AG08395 (cell line): ENCODE measurements around the gene GRM8.
"Not testable (repeated sequence)": the region's sequence is repeated elsewhere in the genome, so short reads cannot be mapped to it uniquely, and the experiment has no call there.

Source experiments
- DNase-seq: peaks from one replicate; pipeline ENCODE4 v3.0.0; 2012; ENCODE audit warnings: mixed read lengths, low spot score

GRM8 gene

DNA sequence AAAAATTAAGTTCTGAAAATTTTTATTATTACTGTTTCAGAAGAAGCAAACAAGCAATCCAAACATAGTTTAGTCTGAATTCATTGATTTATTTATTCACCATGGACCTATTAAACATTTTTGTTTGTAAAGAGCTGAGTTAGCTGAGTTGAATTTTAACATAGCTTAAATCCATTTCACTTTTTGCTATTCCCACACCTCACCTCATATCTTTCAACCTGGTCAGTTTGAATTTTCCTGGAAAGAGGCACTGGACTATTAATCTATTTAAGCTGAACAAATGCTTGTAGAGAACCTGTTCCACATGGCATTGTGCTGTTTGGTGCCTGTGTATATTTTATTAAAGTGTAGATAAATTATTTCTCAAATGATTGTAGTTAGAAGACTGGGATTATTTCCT lies 344.2 kb downstream of the GRM8 start:
- DNase-seq, result not testable (repeated sequence)

DNA sequence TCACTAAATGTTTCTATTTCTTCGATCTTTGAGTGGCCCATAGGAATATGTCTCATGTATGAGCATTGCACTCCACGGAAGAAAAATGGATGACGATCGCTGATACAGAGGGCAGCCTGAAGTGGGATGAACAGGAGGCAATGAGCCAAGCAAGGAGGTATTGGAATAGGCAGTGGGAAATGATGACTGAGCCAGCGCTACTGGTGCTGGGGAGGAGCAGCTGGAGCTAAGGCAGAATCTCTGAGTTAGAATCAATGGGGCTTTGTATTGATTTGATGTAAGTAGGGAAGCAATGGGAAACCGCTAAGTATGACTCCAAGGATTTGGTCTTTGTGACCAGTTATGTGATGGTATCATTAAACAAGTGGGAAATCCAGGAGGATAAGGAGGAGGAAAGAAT lies 345.1 kb downstream of the GRM8 start:
- not testable (repeated sequence) for DNase-seq

DNA sequence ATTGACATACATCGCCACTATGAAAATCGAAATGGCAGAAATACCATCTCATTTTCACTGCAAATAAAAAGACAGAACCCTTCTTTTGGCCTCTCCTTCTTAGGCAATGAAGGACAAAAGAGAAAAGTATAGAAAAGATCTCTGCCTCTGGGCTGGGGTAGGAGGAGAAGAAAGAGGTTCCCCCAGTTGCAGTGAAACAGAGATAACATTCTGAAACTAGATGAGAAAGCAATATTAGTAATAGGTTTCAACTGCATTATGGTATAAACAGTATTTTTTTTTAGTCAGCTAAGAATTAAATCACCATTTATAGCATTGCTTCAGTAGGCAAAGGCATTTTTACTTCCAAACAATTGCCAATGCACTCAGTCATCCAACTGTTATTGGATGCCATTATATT lies 347.5 kb downstream of the GRM8 start:
- not testable (repeated sequence) for DNase-seq

DNA sequence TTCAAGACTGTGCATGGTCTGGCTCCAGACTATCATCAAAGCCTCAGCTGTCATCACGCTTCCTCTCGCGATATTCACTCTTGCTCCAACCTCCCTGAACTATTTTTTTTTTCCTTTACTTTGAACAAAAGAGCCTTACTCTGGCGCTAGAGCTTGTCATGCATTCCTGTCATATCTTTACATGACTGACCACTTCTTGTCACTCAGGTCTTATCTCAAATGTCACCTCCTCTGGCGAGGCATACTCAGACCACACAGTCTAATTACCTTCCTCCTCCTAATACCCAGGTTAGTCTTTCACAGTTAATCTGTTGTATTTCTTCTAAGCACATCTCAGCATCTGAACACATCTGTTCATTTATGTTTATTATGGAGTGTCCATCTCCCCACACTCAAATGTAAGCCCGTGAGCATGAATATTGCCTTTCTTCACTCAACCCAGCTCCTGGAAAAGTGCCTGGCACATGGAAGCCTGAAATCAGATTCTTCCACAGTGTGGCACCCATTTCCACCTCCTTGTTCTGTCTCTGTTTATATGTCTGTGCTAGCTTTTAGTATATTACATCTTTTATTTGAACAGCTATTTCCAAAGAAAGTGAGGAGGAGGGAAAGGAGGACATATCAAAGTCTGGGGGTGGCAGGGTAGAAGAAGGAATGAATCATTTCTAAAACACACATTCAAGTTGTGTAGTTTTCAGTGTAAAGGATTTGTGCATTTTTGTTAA lies 351.5 kb downstream of the GRM8 start:
- DNase-seq, result not testable (repeated sequence)

DNA sequence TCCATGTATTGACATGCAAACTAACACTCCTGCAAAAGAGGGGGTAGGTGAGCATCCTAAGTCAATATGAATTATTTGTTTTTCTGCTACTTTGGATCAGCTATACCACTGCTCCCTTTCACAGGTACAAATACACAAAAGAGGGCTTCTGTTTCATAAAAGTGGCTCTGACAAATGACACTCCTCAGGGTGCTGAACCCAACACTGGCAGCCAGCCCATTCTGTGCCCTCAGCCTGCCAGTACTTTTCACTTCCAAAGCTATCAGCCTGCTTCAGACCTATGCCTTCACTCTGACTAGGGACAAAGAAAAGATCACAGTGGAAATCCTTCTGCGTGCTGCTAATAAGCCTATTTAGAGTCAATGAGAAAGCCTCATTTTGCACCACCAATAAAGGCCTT lies 364.8 kb downstream of the GRM8 start:
- not testable (repeated sequence) for DNase-seq

DNA sequence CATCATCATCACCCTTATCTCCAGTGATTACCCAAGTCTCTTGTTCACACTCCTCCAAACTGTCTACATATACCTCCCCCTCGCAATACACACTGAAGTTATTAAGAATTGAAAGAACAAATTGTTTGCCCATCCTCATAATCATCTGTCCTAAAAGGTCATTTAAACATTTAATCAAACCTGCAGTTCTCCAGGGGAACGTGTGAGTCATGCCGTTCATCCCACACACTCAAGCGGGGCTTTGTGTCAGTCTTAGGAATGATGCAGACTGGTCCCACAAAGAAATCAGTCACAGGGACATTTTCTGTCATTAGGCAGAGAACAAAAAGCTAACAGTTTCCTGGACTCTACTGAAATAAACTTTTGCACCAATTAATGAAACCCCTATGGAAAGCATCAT lies 365.2 kb downstream of the GRM8 start:
- DNase-seq, result not testable (repeated sequence)

GRCh38 chr7:126882730-126883129 lies 370.0 kb downstream of the GRM8 start:
- not testable (repeated sequence) for DNase-seq

DNA sequence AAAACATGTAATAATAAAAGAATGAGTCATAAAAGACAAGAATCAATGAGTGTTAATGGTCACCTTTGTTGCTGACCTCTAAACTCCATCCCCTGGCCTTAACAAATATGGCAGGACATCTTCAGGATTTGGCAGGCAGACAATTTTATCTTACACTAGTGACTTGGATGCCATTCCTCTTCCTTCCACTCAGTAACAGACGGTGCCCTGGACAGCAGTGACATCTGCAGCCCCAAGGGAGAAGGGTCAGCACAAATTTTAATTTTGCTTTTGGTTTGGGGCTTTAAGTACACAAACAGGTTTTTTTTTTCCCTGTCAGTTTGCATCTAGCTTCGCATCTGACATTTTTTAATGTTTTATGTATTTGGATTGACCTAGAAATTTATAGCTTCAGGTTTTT lies 370.8 kb downstream of the GRM8 start:
- DNase-seq, result not testable (repeated sequence)

DNA sequence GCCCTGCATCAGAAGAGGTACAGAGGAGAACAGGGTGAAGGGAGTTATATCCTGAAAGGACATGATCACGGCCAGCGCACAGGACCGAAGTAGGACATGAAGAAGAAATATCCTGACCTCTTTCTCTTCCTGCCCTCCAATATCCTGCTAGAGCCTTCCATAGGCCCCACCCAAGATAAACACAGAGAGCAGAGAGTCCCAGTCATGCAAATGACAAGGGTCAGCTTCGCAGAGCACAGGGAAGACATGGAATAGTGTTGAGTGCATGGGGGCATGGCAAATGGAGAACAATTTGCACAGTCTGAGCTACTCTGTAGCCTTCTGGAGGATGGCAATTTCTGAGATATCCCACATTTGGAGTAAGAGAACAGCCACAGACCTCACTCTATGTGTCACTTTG lies 371.4 kb downstream of the GRM8 start:
- no peak for DNase-seq

- DNase-seq, result not testable (repeated sequence)
Measured at GRCh38 chr7:126876536-126876935, 376.2 kb downstream of the GRM8 start.

DNA sequence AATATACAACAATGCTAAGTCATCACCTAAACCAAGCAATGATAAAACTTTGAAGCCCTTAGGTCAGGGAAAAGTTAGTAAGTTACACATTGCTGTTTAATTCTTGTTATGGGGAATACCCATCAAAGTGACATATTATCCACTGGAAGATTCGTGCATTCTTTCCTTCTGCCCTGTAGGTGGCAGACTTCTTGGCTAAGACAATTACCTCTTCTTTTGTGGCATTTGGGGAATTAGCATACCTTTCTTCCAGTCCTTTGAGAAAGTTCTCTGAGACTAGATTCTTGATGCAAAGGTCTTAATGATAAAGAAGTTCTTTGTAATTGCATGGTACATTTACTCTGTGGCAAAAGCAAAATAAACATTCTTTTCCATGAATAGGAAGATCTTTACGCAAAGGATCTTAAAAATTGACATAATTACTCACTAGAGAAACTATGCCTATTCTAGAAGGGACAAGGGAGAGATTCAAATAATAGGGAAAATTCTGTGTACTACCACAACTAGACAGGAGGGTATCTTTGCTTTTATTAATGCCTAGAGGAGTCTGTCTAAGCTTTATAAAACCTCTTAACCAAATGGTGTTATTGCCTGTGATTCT lies 395.9 kb downstream of the GRM8 start:
- no peak for DNase-seq

- no peak for DNase-seq
Measured at GRCh38 chr7:126845331-126845730, 407.4 kb downstream of the GRM8 start.

- no peak for DNase-seq
Measured at GRCh38 chr7:126843883-126844282, 408.9 kb downstream of the GRM8 start.

- DNase-seq, result no peak
Measured at GRCh38 chr7:126843336-126843735, 409.4 kb downstream of the GRM8 start.

DNA sequence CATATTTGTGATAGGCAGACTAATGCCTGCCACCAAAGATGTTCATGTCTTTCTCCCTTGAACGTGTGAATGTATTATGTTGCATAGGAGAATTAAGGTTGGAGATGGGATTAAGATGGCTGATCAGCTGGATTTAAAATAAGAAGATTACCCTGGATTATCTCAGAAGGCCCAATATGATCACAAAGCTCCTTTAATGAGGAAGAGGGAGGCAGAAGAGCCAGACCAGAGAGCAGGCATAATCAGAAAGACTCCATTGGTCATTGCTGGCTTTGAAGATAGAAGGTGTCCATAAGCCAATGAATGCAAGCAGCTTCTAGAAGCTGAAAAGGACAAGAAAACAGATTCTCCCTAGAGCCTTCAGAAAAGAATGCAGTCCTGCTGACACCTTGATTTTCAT lies 410.3 kb downstream of the GRM8 start:
- no peak for DNase-seq

DNA sequence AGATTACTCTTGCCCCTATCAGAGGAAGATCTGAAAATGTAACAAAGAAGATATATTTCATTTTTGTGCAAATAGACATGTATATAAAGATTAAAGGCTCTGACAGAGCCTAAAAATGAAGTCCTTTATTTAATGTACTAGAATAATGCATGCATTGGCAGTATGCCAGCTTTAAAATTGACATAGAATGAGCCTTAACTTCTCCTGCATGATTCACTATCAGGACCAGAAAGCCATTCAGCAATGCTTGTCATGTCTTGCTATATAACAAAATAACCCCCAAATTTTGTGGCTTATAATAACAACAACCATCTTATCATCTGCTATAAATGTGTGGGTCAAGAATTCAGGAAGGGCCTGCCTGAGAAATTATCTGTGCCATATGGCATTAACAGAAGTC lies 411.9 kb downstream of the GRM8 start:
- DNase-seq, result no peak

DNA sequence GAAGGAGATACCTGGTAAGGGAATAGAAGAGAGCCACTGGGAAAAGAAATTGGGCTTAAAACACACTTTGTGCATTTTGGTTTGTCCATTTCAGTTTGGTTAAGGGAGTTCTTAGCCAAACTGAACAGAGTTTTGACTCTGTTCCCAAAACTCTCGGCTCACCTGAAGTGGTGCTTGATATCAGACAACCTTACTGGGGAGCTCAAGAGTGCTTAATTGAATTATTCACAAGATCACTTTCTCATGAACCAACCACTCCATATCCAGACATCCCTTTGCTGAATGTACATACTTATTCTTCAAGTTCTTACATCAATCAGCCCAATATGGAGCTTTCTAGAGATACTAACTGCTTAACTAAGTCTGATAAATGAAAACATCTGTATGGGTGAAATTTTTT lies 413.1 kb downstream of the GRM8 start:
- DNase-seq, result no peak

DNA sequence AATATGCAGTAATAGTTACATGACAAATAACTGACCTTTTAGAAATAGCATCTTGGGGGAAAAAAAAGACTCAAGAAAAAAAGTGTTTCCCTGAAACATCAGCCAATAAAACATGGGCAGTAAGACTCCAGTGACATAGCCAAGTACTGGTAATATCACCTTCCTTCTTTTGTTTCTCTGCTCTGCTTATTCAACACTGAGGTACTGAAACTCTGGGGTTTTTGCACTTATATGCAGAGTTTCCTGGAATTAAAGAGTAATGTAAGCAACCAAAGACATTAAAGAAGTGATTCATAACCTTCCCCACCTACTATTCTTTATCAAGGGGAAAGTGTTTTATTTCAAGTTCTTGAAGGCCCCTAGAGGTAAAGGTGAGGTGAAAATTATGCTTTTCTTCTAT lies 414.5 kb downstream of the GRM8 start:
- no peak for DNase-seq

GRCh38 chr7:126831241-126831640 lies 421.5 kb downstream of the GRM8 start:
- not testable (repeated sequence) for DNase-seq

DNA sequence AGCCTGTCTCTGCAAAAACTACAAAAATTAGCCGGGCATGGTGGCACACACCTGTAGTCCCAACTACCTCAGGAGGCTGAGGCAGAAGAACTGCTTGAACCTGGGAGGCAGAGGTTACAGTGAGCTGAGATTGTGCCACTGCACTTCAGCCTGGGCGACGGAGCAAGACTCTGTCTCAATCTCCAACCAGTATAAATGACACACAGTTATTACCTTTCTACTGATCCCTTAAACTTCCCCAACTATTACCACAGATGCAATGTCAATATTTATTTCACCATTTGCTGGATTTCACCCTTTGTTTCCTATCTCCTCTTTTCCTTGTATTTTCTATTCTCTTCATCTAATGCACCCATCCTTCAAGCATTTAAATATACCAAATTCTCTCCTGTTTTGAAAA lies 431.8 kb downstream of the GRM8 start:
- no peak for DNase-seq

DNA sequence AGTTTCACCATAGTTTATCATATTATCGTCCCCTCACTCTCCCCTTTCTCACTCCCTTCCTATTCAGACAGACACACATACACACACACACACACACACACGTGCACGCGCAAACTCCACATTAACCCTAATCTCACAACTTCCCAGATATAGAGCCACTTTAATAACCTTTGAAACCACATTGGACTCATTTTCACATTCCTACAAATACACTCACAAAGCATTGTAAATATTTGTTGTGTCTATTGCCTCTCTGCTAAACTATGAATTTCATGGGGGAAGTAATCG lies 433.6 kb downstream of the GRM8 start:
- no peak for DNase-seq

DNA sequence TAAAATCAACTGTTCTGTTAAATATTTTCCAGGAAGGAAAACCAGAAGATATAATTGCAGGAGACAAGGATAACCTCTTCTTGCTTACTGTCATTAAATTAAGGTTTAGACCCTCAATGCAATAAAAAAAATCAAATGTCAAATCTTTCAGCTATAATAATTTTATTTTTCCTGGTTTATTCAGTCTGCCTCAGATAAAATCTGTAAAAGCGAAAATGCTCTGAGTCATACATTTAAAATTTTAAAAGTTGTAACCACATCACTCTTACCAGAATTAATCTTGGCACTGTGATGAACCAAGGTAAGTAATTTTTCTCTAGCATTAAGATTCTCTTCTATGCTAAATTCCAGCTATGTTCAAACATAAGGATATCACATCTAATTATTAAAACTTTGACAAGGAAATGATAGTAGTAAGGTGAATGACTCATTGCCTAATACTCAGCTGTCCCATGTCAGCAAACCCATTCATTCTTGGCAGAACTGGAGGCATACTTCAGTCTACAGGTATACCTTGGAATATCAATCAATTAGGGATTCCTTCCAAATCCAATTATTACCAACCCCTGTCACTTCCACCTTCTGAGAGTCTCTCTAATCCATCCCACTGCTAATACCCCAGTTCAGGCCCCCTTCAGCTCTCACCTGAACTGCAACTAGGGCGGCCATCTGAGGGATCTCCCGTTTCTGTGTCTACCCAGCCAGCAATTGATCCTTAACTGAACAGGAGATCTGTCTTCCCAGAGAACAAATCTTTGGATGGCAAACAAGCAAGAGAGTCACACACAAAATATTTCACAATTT lies 434.1 kb downstream of the GRM8 start:
- no peak for DNase-seq

- DNase-seq, result no peak
Measured at GRCh38 chr7:126809188-126809587, 443.6 kb downstream of the GRM8 start.
